Karpas-422 (cell line): ENCODE results near the gene ZNF462. TPM values are rescaled to one million over a fixed set of nuclear protein-coding genes. Genes with fewer than 3 reads are reported as not detected.

ENCODE experiments used
- DNase-seq: peaks from one replicate; pipeline ENCODE4 v3.0.0-alpha.2; 2015
- H2AFZ ChIP-seq: fragments of 200-600 bp; sonication (generic); 2 replicates; pipeline ENCODE4 v1.6.1; 2014; ENCODE audit warnings: antibody characterized with exemption, low read length, mixed read lengths
- H3K27ac ChIP-seq: fragments of 200-600 bp; sonication (generic); 2 replicates; pipeline ENCODE4 v1.5.1; 2014; ENCODE audit warnings: mild to moderate bottlenecking, low read length, moderate library complexity
- H3K27me3 ChIP-seq: fragments of 200-600 bp; sonication (generic); 2 replicates; pipeline ENCODE4 v1.6.1; 2014; ENCODE audit warnings: low read length, mixed read lengths
- H3K36me3 ChIP-seq: fragments of 200-600 bp; sonication (generic); 2 replicates; pipeline ENCODE4 v1.6.1; 2014; ENCODE audit warnings: low read length, mixed read lengths; ENCODE audit not compliant: insufficient read depth
- H3K4me1 ChIP-seq: fragments of 200-600 bp; sonication (generic); 2 replicates; pipeline ENCODE4 v1.6.1; 2014; ENCODE audit warnings: mild to moderate bottlenecking, low read length, mixed read lengths
- H3K4me2 ChIP-seq: fragments of 200-600 bp; sonication (generic); 2 replicates; pipeline ENCODE4 v1.6.1; 2014; ENCODE audit warnings: low read length, low read depth, mild to moderate bottlenecking; ENCODE audit not compliant: poor library complexity, severe bottlenecking
- H3K4me3 ChIP-seq: fragments of 200-600 bp; sonication (generic); 2 replicates; pipeline ENCODE4 v1.5.1; 2014; ENCODE audit warnings: mild to moderate bottlenecking, antibody characterized with exemption, low read length, mixed read lengths
- H3K79me2 ChIP-seq: fragments of 200-600 bp; sonication (generic); 2 replicates; pipeline ENCODE4 v1.6.1; 2014; ENCODE audit warnings: mild to moderate bottlenecking, low read length, mixed read lengths
- H3K9ac ChIP-seq: fragments of 200-600 bp; sonication (generic); 2 replicates; pipeline ENCODE4 v1.6.0; 2014; ENCODE audit warnings: low read length
- H3K9me2 ChIP-seq: fragments of 200-600 bp; sonication (generic), shearing (Covaris generic); replicated peaks from 2 replicates; pipeline ENCODE4 v1.6.0; 2014; ENCODE audit warnings: mild to moderate bottlenecking, low read length, moderate library complexity; ENCODE audit not compliant: insufficient read depth
- H3K9me3 ChIP-seq: fragments of 300-700, 200-600 bp; sonication (generic); 2 replicates; pipeline ENCODE4 v1.6.1; 2014; ENCODE audit warnings: low read length, mixed read lengths
- H4K20me1 ChIP-seq: fragments of 200-600 bp; sonication (generic); 2 replicates; pipeline ENCODE4 v1.6.1; 2014; ENCODE audit warnings: mild to moderate bottlenecking, antibody characterized with exemption, low read length, low read depth; ENCODE audit not compliant: insufficient read depth
- total RNA-seq: library from RNA; depleted of rRNA; stranded (reverse); fragments of >200 nt; shearing (Covaris generic); gene quantifications from 2 replicates; pipeline ENCODE4 v1.2.3, GENCODE V29; 2014; ENCODE audit warnings: low replicate concordance

Gene ZNF462
- total RNA-seq, 1 experiment from 2014 or later: not detected

DNA sequence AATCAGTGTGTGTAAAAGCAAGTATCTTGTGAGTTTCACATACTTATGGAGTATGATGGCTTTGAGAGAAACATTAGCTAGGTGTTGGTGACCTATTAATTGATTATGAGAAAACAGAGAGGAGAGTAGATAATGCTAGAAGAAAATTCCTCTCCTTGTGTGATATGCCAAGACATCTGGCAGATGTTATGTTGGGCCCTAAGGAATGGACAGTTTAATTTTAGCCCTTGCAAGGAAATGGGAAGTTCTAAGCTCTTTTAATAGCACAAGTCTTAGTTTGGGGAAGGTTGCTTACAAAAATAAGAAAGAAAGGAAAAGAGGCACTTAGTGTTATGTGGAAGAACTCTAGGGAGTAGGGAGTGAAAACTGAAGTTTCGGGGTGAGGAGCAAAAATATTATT is 5.1 kb downstream of the ZNF462 start:
- no peak for DNase-seq
- no peaks in the 10 kb centered on the region for H3K9me3 ChIP-seq
- H3K27ac ChIP-seq: no peak overlapping the region
- H3K9me2 ChIP-seq: no peaks in the 10 kb centered on the region
- H3K4me3 ChIP-seq: no peak overlapping the region
- H3K4me2 ChIP-seq: no peak overlapping the region
- no peaks in the 10 kb centered on the region for H3K4me1 ChIP-seq
- no peaks in the 10 kb centered on the region for H3K27me3 ChIP-seq
- H3K36me3 ChIP-seq: no peaks in the 10 kb centered on the region
- H2AFZ ChIP-seq: no peak overlapping the region
- no peaks in the 10 kb centered on the region for H4K20me1 ChIP-seq
- no peaks in the 10 kb centered on the region for H3K79me2 ChIP-seq
- H3K9ac ChIP-seq: no peak overlapping the region

DNA sequence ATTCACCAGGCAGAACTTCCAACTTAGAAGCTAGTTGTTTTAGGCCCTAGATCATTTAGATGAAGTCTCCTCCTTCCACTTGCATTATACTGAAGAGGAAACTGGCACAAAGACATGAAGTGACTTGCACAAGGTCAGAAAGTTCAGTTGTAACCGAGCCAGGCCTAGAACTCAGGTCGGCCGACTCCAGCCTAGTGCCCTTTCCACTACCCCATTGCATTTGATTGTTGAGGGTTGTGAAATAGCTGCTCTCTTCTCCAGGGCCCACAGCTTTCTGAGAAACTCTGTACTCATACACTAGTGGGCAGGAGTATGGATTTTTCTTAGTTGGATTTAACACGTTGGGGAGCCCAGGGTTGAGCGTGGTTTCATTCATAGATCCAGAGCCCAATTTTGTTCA is 5.6 kb downstream of the ZNF462 start:
- no peak overlapping the region for H3K9ac ChIP-seq
- no peaks in the 10 kb centered on the region for H4K20me1 ChIP-seq
- H3K9me2 ChIP-seq: no peaks in the 10 kb centered on the region
- H3K4me2 ChIP-seq: no peak overlapping the region
- no peaks in the 10 kb centered on the region for H3K79me2 ChIP-seq
- H2AFZ ChIP-seq: no peak overlapping the region
- DNase-seq: no peak
- H3K9me3 ChIP-seq: no peaks in the 10 kb centered on the region
- no peak overlapping the region for H3K27ac ChIP-seq
- H3K36me3 ChIP-seq: no peaks in the 10 kb centered on the region
- no peak overlapping the region for H3K4me3 ChIP-seq
- H3K27me3 ChIP-seq: no peaks in the 10 kb centered on the region
- no peaks in the 10 kb centered on the region for H3K4me1 ChIP-seq

DNA sequence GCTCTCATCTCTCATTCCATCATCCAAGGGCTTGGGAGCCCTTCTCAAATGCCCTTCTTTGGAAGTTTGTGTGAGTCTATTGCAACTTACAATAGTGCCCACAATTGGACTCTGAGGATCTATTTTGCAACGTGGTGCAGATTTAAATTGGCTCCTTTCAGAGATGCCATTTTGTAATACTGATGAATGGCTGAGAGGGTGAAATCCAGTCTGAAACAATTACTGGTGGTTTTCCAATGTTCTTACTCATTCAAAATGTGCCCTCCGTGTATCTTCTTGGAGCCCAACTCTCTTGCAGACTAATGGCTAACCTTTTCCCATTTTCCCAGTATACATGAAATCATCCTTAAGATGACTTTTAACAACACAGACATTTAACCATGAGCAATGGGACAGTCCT is 6.1 kb downstream of the ZNF462 start:
- H2AFZ ChIP-seq: no peak overlapping the region
- H3K4me3 ChIP-seq: no peak overlapping the region
- H3K4me2 ChIP-seq: no peak overlapping the region
- H3K4me1 ChIP-seq: no peaks in the 10 kb centered on the region
- no peaks in the 10 kb centered on the region for H3K27me3 ChIP-seq
- H3K36me3 ChIP-seq: no peaks in the 10 kb centered on the region
- DNase-seq: no peak
- H4K20me1 ChIP-seq: no peaks in the 10 kb centered on the region
- no peak overlapping the region for H3K9ac ChIP-seq
- no peaks in the 10 kb centered on the region for H3K9me3 ChIP-seq
- H3K27ac ChIP-seq: no peak overlapping the region
- no peaks in the 10 kb centered on the region for H3K9me2 ChIP-seq
- H3K79me2 ChIP-seq: no peaks in the 10 kb centered on the region

DNA sequence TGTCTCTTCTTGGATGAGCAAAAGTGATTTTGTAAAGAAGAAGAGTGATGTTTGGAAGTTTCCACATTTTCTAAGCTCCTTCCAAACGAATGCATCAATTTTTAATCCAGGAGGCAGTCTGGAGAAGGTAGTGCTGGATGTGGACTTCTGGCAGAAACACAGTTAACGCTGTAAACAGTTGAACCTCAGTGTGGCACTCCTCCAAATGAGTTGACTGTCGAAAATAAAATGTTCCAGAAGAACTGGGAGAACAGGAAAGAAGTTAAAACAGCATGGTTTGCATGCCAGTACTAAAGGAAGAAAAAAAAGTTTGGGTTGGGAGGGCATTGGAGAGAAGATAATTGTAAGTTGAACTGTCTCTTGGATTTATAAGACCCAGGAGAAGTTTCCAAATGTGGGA is 6.5 kb downstream of the ZNF462 start:
- H3K9me2 ChIP-seq: no peaks in the 10 kb centered on the region
- no peaks in the 10 kb centered on the region for H3K4me1 ChIP-seq
- H3K9ac ChIP-seq: no peak overlapping the region
- no peaks in the 10 kb centered on the region for H4K20me1 ChIP-seq
- no peak overlapping the region for H3K27ac ChIP-seq
- H3K4me2 ChIP-seq: no peak overlapping the region
- H3K79me2 ChIP-seq: no peaks in the 10 kb centered on the region
- H3K36me3 ChIP-seq: no peaks in the 10 kb centered on the region
- H3K4me3 ChIP-seq: no peak overlapping the region
- no peaks in the 10 kb centered on the region for H3K27me3 ChIP-seq
- no peaks in the 10 kb centered on the region for H3K9me3 ChIP-seq
- H2AFZ ChIP-seq: no peak overlapping the region
- no peak for DNase-seq

DNA sequence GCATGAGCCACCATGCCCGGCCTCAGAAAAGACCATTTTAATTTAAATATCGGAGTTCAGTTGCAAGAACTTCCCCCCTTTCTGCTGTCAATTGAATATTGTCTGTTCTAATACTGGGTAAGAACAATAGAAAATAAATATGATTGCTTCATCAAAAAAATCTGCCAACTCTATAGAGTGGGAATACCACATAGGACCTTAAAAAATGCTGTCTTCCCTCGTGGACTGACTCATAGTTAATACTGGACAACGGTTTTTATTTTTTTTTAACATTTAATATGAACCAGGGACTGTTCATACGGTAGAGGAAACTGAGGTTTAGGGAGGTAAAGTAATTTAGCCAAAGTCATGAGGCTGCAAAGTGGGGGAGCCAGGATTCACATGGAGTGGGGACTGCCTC is 9.7 kb downstream of the ZNF462 start:
- no peak overlapping the region for H3K9ac ChIP-seq
- H2AFZ ChIP-seq: no peak overlapping the region
- H3K36me3 ChIP-seq: no peaks in the 10 kb centered on the region
- H3K4me1 ChIP-seq: no peaks in the 10 kb centered on the region
- H3K9me2 ChIP-seq: no peaks in the 10 kb centered on the region
- H3K9me3 ChIP-seq: no peaks in the 10 kb centered on the region
- H4K20me1 ChIP-seq: no peaks in the 10 kb centered on the region
- no peak for DNase-seq
- no peak overlapping the region for H3K27ac ChIP-seq
- H3K4me2 ChIP-seq: no peak overlapping the region
- H3K27me3 ChIP-seq: no peaks in the 10 kb centered on the region
- no peak overlapping the region for H3K4me3 ChIP-seq
- H3K79me2 ChIP-seq: no peaks in the 10 kb centered on the region

DNA sequence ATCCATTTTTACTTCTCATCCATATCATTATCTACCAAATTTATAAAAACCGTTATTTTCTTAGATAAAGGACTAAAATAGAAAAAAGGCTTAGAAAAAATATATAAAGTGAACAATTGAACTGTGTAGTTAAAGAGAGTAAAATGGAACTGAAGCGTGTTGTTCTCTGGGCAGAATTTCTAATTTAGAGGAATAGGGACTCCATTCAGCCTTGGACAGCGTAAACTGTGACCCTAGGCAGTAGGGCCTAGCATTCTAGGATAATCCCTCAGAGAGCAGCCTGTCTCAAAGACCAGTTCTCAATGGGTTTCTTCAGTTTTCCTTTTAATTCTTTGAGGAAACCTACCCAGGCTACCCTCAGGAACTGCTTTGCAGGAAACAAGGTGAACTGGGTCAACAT is 11.1 kb downstream of the ZNF462 start:
- Histone ChIP-seq H3K27ac (no peak overlapping the region), H3K4me2 (no peak overlapping the region), H3K4me3 (no peak overlapping the region), H3K9me2 (no peaks in the 10 kb centered on the region), H3K9ac (no peak overlapping the region), H3K4me1 (no peaks in the 10 kb centered on the region), H4K20me1 (no peaks in the 10 kb centered on the region), H3K27me3 (no peaks in the 10 kb centered on the region), H3K9me3 (no peaks in the 10 kb centered on the region), H3K79me2 (no peaks in the 10 kb centered on the region), H3K36me3 (no peaks in the 10 kb centered on the region), H2AFZ (no peak overlapping the region)
- no peak for DNase-seq

DNA sequence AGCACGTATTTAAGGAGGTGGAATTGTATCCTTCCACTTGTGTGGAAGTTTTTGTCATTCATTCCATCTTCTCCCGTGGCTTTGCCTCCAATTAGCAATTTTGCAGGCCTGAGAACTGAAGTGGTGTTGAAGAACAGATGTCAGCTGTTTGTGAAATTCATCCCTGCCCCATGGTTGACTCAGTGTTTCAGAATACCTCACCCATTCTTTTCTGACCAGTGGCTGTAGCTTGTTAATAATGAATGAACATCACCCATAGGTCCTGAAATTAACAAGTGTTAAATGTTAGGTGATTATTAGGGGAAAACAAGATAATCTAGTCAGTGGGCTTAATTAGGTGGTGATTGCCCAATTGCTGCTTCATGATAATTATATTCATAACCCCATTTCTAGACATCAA is 11.7 kb downstream of the ZNF462 start:
- no peaks in the 10 kb centered on the region for H3K4me1 ChIP-seq
- no peaks in the 10 kb centered on the region for H4K20me1 ChIP-seq
- no peaks in the 10 kb centered on the region for H3K27me3 ChIP-seq
- no peak overlapping the region for H3K9ac ChIP-seq
- H3K27ac ChIP-seq: no peak overlapping the region
- no peaks in the 10 kb centered on the region for H3K79me2 ChIP-seq
- H3K4me2 ChIP-seq: no peak overlapping the region
- H3K4me3 ChIP-seq: no peak overlapping the region
- no peaks in the 10 kb centered on the region for H3K9me2 ChIP-seq
- no peak overlapping the region for H2AFZ ChIP-seq
- H3K9me3 ChIP-seq: no peaks in the 10 kb centered on the region
- H3K36me3 ChIP-seq: no peaks in the 10 kb centered on the region
- no peak for DNase-seq

DNA sequence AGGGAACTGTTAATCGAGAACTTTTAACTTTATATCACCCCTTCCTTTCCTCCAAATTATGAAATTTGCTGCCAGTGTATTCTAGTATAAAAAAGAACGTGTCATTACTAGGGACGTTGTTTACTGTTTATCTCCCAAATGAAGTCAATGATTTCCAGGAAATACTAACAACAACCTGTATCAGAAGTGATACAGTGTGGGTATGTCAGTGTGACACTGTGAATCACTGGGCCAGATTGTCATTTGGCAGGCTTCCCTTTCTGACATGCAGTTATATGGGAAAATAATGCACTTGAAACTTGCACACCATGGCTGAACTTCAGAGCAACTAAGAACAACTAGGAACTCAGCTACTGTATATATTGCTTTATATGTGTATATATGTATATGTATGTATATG is 12.6 kb downstream of the ZNF462 start:
- H2AFZ ChIP-seq: no peak overlapping the region
- H3K9ac ChIP-seq: no peak overlapping the region
- no peaks in the 10 kb centered on the region for H3K27me3 ChIP-seq
- no peak overlapping the region for H3K27ac ChIP-seq
- no peaks in the 10 kb centered on the region for H3K36me3 ChIP-seq
- H4K20me1 ChIP-seq: no peaks in the 10 kb centered on the region
- H3K9me2 ChIP-seq: no peaks in the 10 kb centered on the region
- DNase-seq: no peak
- no peak overlapping the region for H3K4me2 ChIP-seq
- no peak overlapping the region for H3K4me3 ChIP-seq
- no peaks in the 10 kb centered on the region for H3K4me1 ChIP-seq
- H3K9me3 ChIP-seq: no peaks in the 10 kb centered on the region
- H3K79me2 ChIP-seq: no peaks in the 10 kb centered on the region

DNA sequence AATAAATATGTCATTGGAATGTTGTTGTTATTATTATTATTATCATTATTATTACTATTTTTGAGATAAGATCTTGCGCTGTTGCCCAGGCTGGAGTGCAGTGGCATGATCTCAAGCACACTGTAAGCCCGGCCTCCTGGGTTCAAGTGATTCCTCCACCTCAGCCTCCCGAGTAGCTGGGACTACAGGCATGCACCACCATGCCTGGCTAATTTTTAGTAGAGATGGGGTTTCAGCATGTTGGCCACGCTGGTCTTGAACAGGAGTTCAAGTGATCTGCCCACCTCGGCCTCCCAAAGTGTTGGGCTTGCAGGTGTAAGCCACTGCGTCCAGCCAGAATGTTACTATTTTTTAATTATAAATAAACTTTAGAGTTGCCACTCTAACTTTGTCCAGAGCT is 14.4 kb downstream of the ZNF462 start:
- Histone ChIP-seq H2AFZ (no peak overlapping the region), H3K4me1 (no peaks in the 10 kb centered on the region), H3K4me2 (no peak overlapping the region), H3K4me3 (no peak overlapping the region), H3K9me2 (no peaks in the 10 kb centered on the region), H4K20me1 (no peaks in the 10 kb centered on the region), H3K9me3 (no peaks in the 10 kb centered on the region), H3K9ac (no peak overlapping the region), H3K27me3 (no peaks in the 10 kb centered on the region), H3K79me2 (no peaks in the 10 kb centered on the region), H3K36me3 (no peaks in the 10 kb centered on the region), H3K27ac (no peak overlapping the region)
- DNase-seq: no peak
